ENCODE measurements around the gene CHN2. TPM values are rescaled to one million over a fixed set of nuclear protein-coding genes. Genes with fewer than 3 reads are reported as not detected.

CHN2 gene
- total RNA-seq, 1 experiment from 2014 or later: 2.1 TPM

DNA sequence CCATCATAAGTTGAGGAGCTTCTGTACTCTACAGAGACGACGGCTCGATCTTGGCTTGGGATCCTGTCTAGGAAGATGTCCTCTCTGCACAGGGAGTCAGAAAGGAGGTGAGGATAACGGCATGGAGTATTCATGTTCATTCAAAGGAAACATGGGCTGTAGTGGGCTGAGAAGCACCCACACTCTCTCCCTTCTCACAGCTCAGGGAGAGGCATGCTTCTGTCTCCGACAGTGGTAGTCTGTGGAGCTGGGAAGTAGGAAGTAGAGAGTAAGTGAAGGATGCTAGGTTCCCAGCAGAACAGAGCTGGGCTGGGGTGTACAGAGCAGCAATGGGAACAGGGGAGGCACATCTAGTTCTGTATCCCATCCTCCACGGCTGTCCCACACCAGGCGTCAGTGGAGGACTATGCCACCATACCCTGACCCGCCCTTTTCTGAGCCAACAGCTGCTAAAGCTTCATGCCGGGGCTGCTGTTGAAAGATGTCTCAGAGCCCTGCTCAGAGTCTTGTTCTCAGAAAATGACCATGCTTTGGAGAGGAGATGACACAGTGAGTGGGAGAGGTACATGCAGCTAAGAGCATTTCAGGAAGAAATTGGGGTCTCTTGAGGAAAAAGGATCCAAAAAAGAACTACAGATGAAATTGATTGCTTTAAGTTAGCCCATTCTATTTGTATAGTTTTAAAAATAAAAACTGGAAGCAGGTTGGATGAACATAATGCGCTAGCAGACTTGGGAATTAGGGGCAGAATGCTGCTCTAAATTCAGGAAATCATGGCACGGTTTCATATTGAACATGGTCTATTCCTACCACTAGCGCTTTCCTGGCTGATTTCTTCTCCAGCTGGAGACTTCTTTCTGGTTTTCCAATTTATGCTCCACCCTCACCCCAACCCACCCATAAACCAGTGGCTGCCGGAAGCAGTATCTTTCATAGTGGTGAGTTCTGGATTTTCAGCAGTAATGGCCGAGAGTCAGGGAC lies 138.6 kb downstream of the CHN2 start:
- RAD21 ChIA-PET (ENCODE audit: low non-redundant PET in 1 of 2, low total read pairs in 2 of 2, uncharacterized antibody in 2 of 2, unreplicated experiment in 2 of 2): no interaction called here
- Histone ChIP-seq H3K36me3 (ENCODE audit: control insufficient read depth in 1 of 2, insufficient read depth in 2 of 2, low read length in 2 of 2) (no peaks in the 10 kb centered on the region), H4K20me1 (ENCODE audit: insufficient read depth) (no peaks in the 10 kb centered on the region), H3K4me3 (replicated peaks in 1 of 2; ENCODE audit: low read depth in 1 of 2, low read length in 2 of 2) (no peak overlapping the region), H3K79me2 (ENCODE audit: insufficient read depth, low read length) (no peaks in the 10 kb centered on the region), H3K27me3 (ENCODE audit: insufficient read depth, low read length) (peaks cover 5% of the 10 kb centered on the region; the same call in 1 of the 2 replicates), H3K9ac (ENCODE audit: low read length) (no peak overlapping the region), H3K9me2 (ENCODE audit: insufficient read depth) (no peaks in the 10 kb centered on the region), H3K9me3 (ENCODE audit: control insufficient read depth in 1 of 2, insufficient read depth in 1 of 2, low read depth in 1 of 2, low read length in 2 of 2) (no peaks in the 10 kb centered on the region), H3K4me2 (ENCODE audit: low read length) (no peak overlapping the region), H2AFZ (ENCODE audit: low read depth, low read length, poor library complexity, severe bottlenecking) (no peak overlapping the region), H3K27ac (ENCODE audit: low read depth, low read length) (no peak overlapping the region), H3K4me1 (ENCODE audit: control insufficient read depth in 1 of 2, insufficient read depth in 2 of 2, low read length in 2 of 2) (no peaks in the 10 kb centered on the region)
- DNase-seq (ENCODE audit: low read depth, low spot score): no peak
- TF ChIP-seq ZNF274 (IDR thresholded peaks at IDR 0.05; ENCODE audit: low read depth, low read length) (no peak), POLR2A (IDR thresholded peaks at IDR 0.05; ENCODE audit: borderline replicate concordance, extremely low read depth, insufficient read depth, insufficient read length) (no peak), SIN3A (IDR thresholded peaks at IDR 0.05; ENCODE audit: low read depth) (no peak)
- TF ChIP-seq, protein P1, sequence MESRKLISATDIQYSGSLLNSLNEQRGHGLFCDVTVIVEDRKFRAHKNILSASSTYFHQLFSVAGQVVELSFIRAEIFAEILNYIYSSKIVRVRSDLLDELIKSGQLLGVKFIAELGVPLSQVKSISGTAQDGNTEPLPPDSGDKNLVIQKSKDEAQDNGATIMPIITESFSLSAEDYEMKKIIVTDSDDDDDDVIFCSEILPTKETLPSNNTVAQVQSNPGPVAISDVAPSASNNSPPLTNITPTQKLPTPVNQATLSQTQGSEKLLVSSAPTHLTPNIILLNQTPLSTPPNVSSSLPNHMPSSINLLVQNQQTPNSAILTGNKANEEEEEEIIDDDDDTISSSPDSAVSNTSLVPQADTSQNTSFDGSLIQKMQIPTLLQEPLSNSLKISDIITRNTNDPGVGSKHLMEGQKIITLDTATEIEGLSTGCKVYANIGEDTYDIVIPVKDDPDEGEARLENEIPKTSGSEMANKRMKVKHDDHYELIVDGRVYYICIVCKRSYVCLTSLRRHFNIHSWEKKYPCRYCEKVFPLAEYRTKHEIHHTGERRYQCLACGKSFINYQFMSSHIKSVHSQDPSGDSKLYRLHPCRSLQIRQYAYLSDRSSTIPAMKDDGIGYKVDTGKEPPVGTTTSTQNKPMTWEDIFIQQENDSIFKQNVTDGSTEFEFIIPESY (IDR thresholded peaks at IDR 0.05; ENCODE audit: extremely low read depth, insufficient replicate concordance, low read length): no peak
- intact Hi-C loops (cut with micrococcal nuclease): no loop called here
- POLR2A ChIA-PET: no interaction called here
- CTCF ChIA-PET: no interaction called here
- no peak for ATAC-seq
- no TSS peak for BruUV-seq (replicated peaks)

Measured in HCT116 (cell line).